Measurements from ENCODE around the gene FAM177B. TPM values are rescaled to one million over a fixed set of nuclear protein-coding genes. Genes with fewer than 3 reads are reported as not detected.
A peak's percentile ranks its signal among the peaks of the same experiment; 100 is the strongest.

The FAM177B gene
- total RNA-seq: under 1 TPM; 0.30 to 0.79 TPM
- polyA plus RNA-seq: under 1 TPM in 1 of 2 donors, not detected in 1; 0.30 TPM

GRCh38 chr1:222736972-222737371 lies at the start of gene FAM177B:
FAM177B (plus strand) TSS chr1:222737202; CDS start chr1:222746546, 9,344 bp downstream.
- ChIA-PET POLR2A (ENCODE audit: partially characterized antibody) (interaction anchor here (0.9 kb wide), 1 partner anchor 24 kb away, joined by 3 read pairs; no protein-coding TSS in a partner anchor), CTCF (ENCODE audit: partially characterized antibody) (interaction anchor here (1.1 to 1.7 kb wide), 3 partner anchors 14 to 396 kb away, joined by 3 to 7 read pairs (median 3); no protein-coding TSS in a partner anchor)
- Histone ChIP-seq H3K4me1 (ENCODE audit: insufficient read depth, low read length) (no peaks in the 10 kb centered on the region), H3K36me3 (ENCODE audit: insufficient read depth, low read length) (peaks cover 30% of the 10 kb centered on the region), H3K9me3 (ENCODE audit: control insufficient read depth in 1 of 2, low read length in 2 of 2) (no peaks in the 10 kb centered on the region), H3K27me3 (ENCODE audit: insufficient read depth, low read length) (no peaks in the 10 kb centered on the region), H3K4me3 (ENCODE audit: low read length in 2 of 2) (no peak within 1 kb of the TSS), H3K27ac (ENCODE audit: low read depth, low read length) (no peak within 1 kb of the TSS)
- H3K9me3 Mint-ChIP-seq: no peaks in the 10 kb centered on the region
- no peak within 1 kb of the TSS for H3K27ac Mint-ChIP-seq
- H3K27me3 Mint-ChIP-seq: no peaks in the 10 kb centered on the region
- intact Hi-C loops (cut with micrococcal nuclease): no loop called here
- peaks cover 0 to 2% (median 0%) of the 10 kb centered on the region in 4 donors for H3K4me1 Mint-ChIP-seq
- peaks cover 17 to 27% of the 10 kb centered on the region in 2 donors for H3K36me3 Mint-ChIP-seq
- H3K4me3 Mint-ChIP-seq: no peak within 1 kb of the TSS
- no peak for DNase-seq

DNA sequence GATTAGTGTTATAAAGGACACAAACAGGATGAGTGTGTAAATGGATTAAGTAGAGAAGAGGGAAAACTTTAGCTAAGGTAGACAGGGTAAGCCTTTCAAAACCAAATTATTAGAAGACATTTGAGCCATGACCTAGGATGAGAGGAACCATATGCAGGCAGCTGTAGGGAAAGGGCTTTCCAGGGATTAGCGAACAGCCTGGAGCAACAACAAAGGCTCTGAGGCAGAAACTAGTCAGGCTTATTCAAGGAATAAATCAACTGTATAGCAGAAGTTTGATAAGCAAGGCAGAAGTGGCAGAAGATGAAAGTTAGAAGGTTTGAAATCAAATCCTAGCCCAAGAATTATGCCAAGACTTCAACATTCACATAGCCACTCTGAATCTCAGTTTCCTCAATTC lies 46.0 kb upstream of the FAM177B start:
- ChIA-PET CTCF (ENCODE audit: partially characterized antibody) (no interaction called here), POLR2A (ENCODE audit: partially characterized antibody) (no interaction called here)
- peaks cover 16 to 41% of the 10 kb centered on the region in 2 donors for H3K36me3 Mint-ChIP-seq
- peak overlapping the region in 4 of 7 donors; percentile 47 to 75 (median 60) for H3K27ac Mint-ChIP-seq
- Histone ChIP-seq H3K36me3 (ENCODE audit: insufficient read depth, low read length) (peaks cover 19% of the 10 kb centered on the region), H3K4me3 (ENCODE audit: low read length in 2 of 2) (no peak overlapping the region), H3K27me3 (ENCODE audit: insufficient read depth, low read length) (no peaks in the 10 kb centered on the region), H3K4me1 (ENCODE audit: insufficient read depth, low read length) (peaks cover 1% of the 10 kb centered on the region), H3K27ac (ENCODE audit: low read depth, low read length) (no peak overlapping the region), H3K9me3 (ENCODE audit: control insufficient read depth in 1 of 2, low read length in 2 of 2) (no peaks in the 10 kb centered on the region)
- no peak for DNase-seq
- peaks cover 9 to 26% (median 18%) of the 10 kb centered on the region in 4 donors for H3K4me1 Mint-ChIP-seq
- intact Hi-C loops (cut with micrococcal nuclease): no loop called here
- no peak overlapping the region for H3K4me3 Mint-ChIP-seq
- H3K27me3 Mint-ChIP-seq: no peaks in the 10 kb centered on the region
- no peaks in the 10 kb centered on the region for H3K9me3 Mint-ChIP-seq

- no peaks in the 10 kb centered on the region for H3K9me3 ChIP-seq (ENCODE audit: control insufficient read depth in 1 of 2, low read length in 2 of 2)
- DNase-seq: no peak
- H3K36me3 ChIP-seq (ENCODE audit: insufficient read depth, low read length): peaks cover 14% of the 10 kb centered on the region
- Mint-ChIP-seq H3K27me3 (no peaks in the 10 kb centered on the region), H3K4me1 (peaks cover 13 to 31% (median 22%) of the 10 kb centered on the region in 4 donors), H3K36me3 (peaks cover 17 to 38% of the 10 kb centered on the region in 2 donors), H3K9me3 (no peaks in the 10 kb centered on the region), H3K27ac (peak overlapping the region in 2 of 7 donors; percentile 11 to 29), H3K4me3 (no peak overlapping the region)
- no peak overlapping the region for H3K27ac ChIP-seq (ENCODE audit: low read depth, low read length)
- no peak overlapping the region for H3K4me3 ChIP-seq (ENCODE audit: low read length in 2 of 2)
- CTCF ChIA-PET (ENCODE audit: partially characterized antibody): interaction anchor here (1.2 kb wide), 1 partner anchor 18 kb away, joined by 3 read pairs; no protein-coding TSS in a partner anchor
- POLR2A ChIA-PET (ENCODE audit: partially characterized antibody): interaction anchor here (2.8 kb wide), 1 partner anchor 18 kb away, joined by 13 read pairs; the partner anchor contains the start of genes AIDA and BROX
- peaks cover 8% of the 10 kb centered on the region for H3K4me1 ChIP-seq (ENCODE audit: insufficient read depth, low read length)
- no peaks in the 10 kb centered on the region for H3K27me3 ChIP-seq (ENCODE audit: insufficient read depth, low read length)
- intact Hi-C loops (cut with micrococcal nuclease): no loop called here
Measured at GRCh38 chr1:222694927-222695326, 42.1 kb upstream of the FAM177B start.

- POLR2A ChIA-PET (ENCODE audit: partially characterized antibody): interaction anchor here (4.1 kb wide), 1 partner anchor 15 kb away, joined by 22 read pairs; the partner anchor contains the start of genes AIDA and BROX
- no peaks in the 10 kb centered on the region for H3K27me3 ChIP-seq (ENCODE audit: insufficient read depth, low read length)
Measured at GRCh38 chr1:222696741-222697140, 40.3 kb upstream of the FAM177B start.

GRCh38 chr1:222697203-222697602 lies 39.8 kb upstream of the FAM177B start:
- H3K36me3 Mint-ChIP-seq: peaks cover 24 to 42% of the 10 kb centered on the region in 2 donors

More at GRCh38 chr1:222696741-222697140, 40.3 kb upstream of the FAM177B start:
- Histone ChIP-seq H3K4me3 (ENCODE audit: low read length in 2 of 2) (no peak overlapping the region), H3K4me1 (ENCODE audit: insufficient read depth, low read length) (peaks cover 8% of the 10 kb centered on the region), H3K36me3 (ENCODE audit: insufficient read depth, low read length) (peaks cover 13% of the 10 kb centered on the region), H3K9me3 (ENCODE audit: control insufficient read depth in 1 of 2, low read length in 2 of 2) (no peaks in the 10 kb centered on the region), H3K27ac (ENCODE audit: low read depth, low read length) (no peak overlapping the region)
- Mint-ChIP-seq H3K4me1 (peaks cover 10 to 27% (median 20%) of the 10 kb centered on the region in 4 donors), H3K36me3 (peaks cover 25 to 40% of the 10 kb centered on the region in 2 donors), H3K27me3 (no peaks in the 10 kb centered on the region), H3K4me3 (no peak overlapping the region), H3K27ac (no peak overlapping the region), H3K9me3 (no peaks in the 10 kb centered on the region)
- CTCF ChIA-PET (ENCODE audit: partially characterized antibody): no interaction called here
- DNase-seq: no peak
- intact Hi-C loops (cut with micrococcal nuclease): no loop called here

DNA sequence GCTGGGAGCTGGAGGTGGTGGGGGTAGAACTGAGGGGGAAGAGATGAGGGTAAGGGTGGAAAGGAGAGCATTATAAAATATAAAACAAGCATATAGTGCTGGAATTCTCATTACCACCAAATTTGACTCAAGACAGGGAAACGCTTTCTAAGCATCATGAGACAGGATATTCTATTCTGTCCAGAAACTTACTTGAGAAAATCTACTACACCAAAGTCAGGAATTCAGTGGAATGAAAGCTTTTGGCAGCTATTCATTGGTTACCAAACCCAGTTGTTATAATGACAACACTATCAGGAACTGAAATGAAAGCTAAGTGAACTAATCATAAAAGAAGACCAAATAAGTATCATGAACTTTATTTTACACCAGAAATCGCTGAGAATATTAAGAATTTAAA lies 39.2 kb upstream of the FAM177B start:
- POLR2A ChIA-PET (ENCODE audit: partially characterized antibody): interaction anchor here (4.1 kb wide), 1 partner anchor 14 kb away, joined by 22 read pairs; the partner anchor contains the start of genes AIDA and BROX
- Mint-ChIP-seq H3K4me3 (no peak overlapping the region), H3K27me3 (no peaks in the 10 kb centered on the region), H3K9me3 (no peaks in the 10 kb centered on the region), H3K4me1 (peaks cover 10 to 26% (median 17%) of the 10 kb centered on the region in 4 donors), H3K36me3 (peaks cover 24 to 42% of the 10 kb centered on the region in 2 donors), H3K27ac (peak overlapping the region in 1 of 7 donors; percentile 19)
- CTCF ChIA-PET (ENCODE audit: partially characterized antibody): interaction anchor here (0.9 to 1.0 kb wide), 2 partner anchors 40 to 108 kb away, joined by 3 to 6 read pairs; partner anchors contain the start of gene TAF1A
- Histone ChIP-seq H3K9me3 (ENCODE audit: control insufficient read depth in 1 of 2, low read length in 2 of 2) (no peaks in the 10 kb centered on the region), H3K27me3 (ENCODE audit: insufficient read depth, low read length) (no peaks in the 10 kb centered on the region), H3K4me3 (ENCODE audit: low read length in 2 of 2) (no peak overlapping the region), H3K27ac (ENCODE audit: low read depth, low read length) (no peak overlapping the region), H3K4me1 (ENCODE audit: insufficient read depth, low read length) (peaks cover 8% of the 10 kb centered on the region), H3K36me3 (ENCODE audit: insufficient read depth, low read length) (peaks cover 21% of the 10 kb centered on the region)
- no peak for DNase-seq
- intact Hi-C loops (cut with micrococcal nuclease): no loop called here

More at GRCh38 chr1:222697203-222697602, 39.8 kb upstream of the FAM177B start:
- Histone ChIP-seq H3K4me1 (ENCODE audit: insufficient read depth, low read length) (peaks cover 8% of the 10 kb centered on the region), H3K27ac (ENCODE audit: low read depth, low read length) (no peak overlapping the region), H3K4me3 (ENCODE audit: low read length in 2 of 2) (no peak overlapping the region), H3K9me3 (ENCODE audit: control insufficient read depth in 1 of 2, low read length in 2 of 2) (no peaks in the 10 kb centered on the region), H3K27me3 (ENCODE audit: insufficient read depth, low read length) (no peaks in the 10 kb centered on the region), H3K36me3 (ENCODE audit: insufficient read depth, low read length) (peaks cover 15% of the 10 kb centered on the region)
- no peak for DNase-seq
- no peak overlapping the region for H3K4me3 Mint-ChIP-seq
- intact Hi-C loops (cut with micrococcal nuclease): no loop called here
- peaks cover 10 to 27% (median 20%) of the 10 kb centered on the region in 4 donors for H3K4me1 Mint-ChIP-seq
- no peaks in the 10 kb centered on the region for H3K27me3 Mint-ChIP-seq
- no peak overlapping the region for H3K27ac Mint-ChIP-seq
- CTCF ChIA-PET (ENCODE audit: partially characterized antibody): interaction anchor here (0.9 to 1.0 kb wide), 2 partner anchors 40 to 107 kb away, joined by 3 to 6 read pairs; partner anchors contain the start of gene TAF1A
- POLR2A ChIA-PET (ENCODE audit: partially characterized antibody): interaction anchor here (4.1 kb wide), 1 partner anchor 15 kb away, joined by 22 read pairs; the partner anchor contains the start of genes AIDA and BROX
- H3K9me3 Mint-ChIP-seq: no peaks in the 10 kb centered on the region

GRCh38 chr1:222702210-222702609 lies 34.8 kb upstream of the FAM177B start:
- ChIA-PET POLR2A (ENCODE audit: partially characterized antibody) (no interaction called here), CTCF (ENCODE audit: partially characterized antibody) (no interaction called here)
- no peak overlapping the region for H3K27ac ChIP-seq (ENCODE audit: low read depth, low read length)
- H3K4me3 ChIP-seq (ENCODE audit: low read length in 2 of 2): no peak overlapping the region
- H3K4me1 Mint-ChIP-seq: peaks cover 23 to 48% (median 35%) of the 10 kb centered on the region in 4 donors
- intact Hi-C loops (cut with micrococcal nuclease): no loop called here
- no peak overlapping the region for H3K27ac Mint-ChIP-seq
- DNase-seq: no peak
- H3K27me3 ChIP-seq (ENCODE audit: insufficient read depth, low read length): no peaks in the 10 kb centered on the region
- H3K36me3 Mint-ChIP-seq: peaks cover 40 to 43% of the 10 kb centered on the region in 2 donors
- H3K27me3 Mint-ChIP-seq: no peaks in the 10 kb centered on the region
- H3K9me3 Mint-ChIP-seq: no peaks in the 10 kb centered on the region
- H3K4me1 ChIP-seq (ENCODE audit: insufficient read depth, low read length): peaks cover 11% of the 10 kb centered on the region
- no peaks in the 10 kb centered on the region for H3K9me3 ChIP-seq (ENCODE audit: control insufficient read depth in 1 of 2, low read length in 2 of 2)
- H3K4me3 Mint-ChIP-seq: no peak overlapping the region
- peaks cover 21% of the 10 kb centered on the region for H3K36me3 ChIP-seq (ENCODE audit: insufficient read depth, low read length)

Measured in CD4-positive, alpha-beta memory T cell (primary cell).